OCI-LY7 (cell line): ENCODE data around the gene PYDC1. TPM values are rescaled to one million over a fixed set of nuclear protein-coding genes. Genes with fewer than 3 reads are reported as not detected.

Experiments used
- Bru-seq: library from RNA; stranded (reverse); fragments of 400-500 nt; gene quantifications from one replicate; lab custom pipeline; 2021; lab: Mats Ljungman, UMichigan
- BruChase-seq, 2 experiments: library from RNA; stranded (reverse); fragments of 400-500 nt; gene quantifications; one replicate each; lab custom pipeline; 2021; lab: Mats Ljungman, UMichigan
- BruUV-seq: library from RNA; stranded (reverse); fragments of 400-500 nt; replicated peaks from 2 replicates; lab custom pipeline; 2021; lab: Mats Ljungman, UMichigan
- CTCF ChIA-PET: fragments of 300-600 bp; sonication (Branson Sonifier 250); formaldehyde crosslinking; loops from one replicate; lab custom pipeline; 2022; ENCODE audit warnings: antibody characterized with exemption; ENCODE audit not compliant: unreplicated experiment; lab: Charles Lee
- POLR2A ChIA-PET: fragments of 300-600 bp; sonication (Branson Sonifier 250); formaldehyde crosslinking; loops from one replicate; lab custom pipeline; 2022; ENCODE audit warnings: antibody characterized with exemption; lab: Charles Lee
- DNase-seq: peaks from one replicate; pipeline ENCODE4 v3.0.0-alpha.2; 2015; ENCODE audit warnings: low spot score
- H2AFZ ChIP-seq: fragments of 200-600 bp; sonication (generic), shearing (Covaris generic); 2 replicates; pipeline ENCODE4 v1.6.1; 2014; ENCODE audit warnings: mild to moderate bottlenecking, antibody characterized with exemption, low read length, moderate library complexity
- H3K27ac ChIP-seq: fragments of 200-600 bp; sonication (generic); 2 replicates; pipeline ENCODE4 v1.5.1; 2014; ENCODE audit warnings: mixed run types, low read depth, mild to moderate bottlenecking, moderate library complexity, low read length, inconsistent platforms; ENCODE audit not compliant: poor library complexity, severe bottlenecking
- H3K36me3 ChIP-seq: fragments of 200-600 bp; sonication (generic); 2 replicates; pipeline ENCODE4 v1.6.1; 2014; ENCODE audit warnings: mild to moderate bottlenecking, antibody characterized with exemption, low read length, moderate library complexity, mixed read lengths; ENCODE audit not compliant: insufficient read depth
- H3K4me1 ChIP-seq: fragments of 200-600 bp; sonication (generic); 2 replicates; pipeline ENCODE4 v1.5.1; 2014; ENCODE audit warnings: mild to moderate bottlenecking, low read length; ENCODE audit not compliant: insufficient read depth, poor library complexity, severe bottlenecking
- H3K4me2 ChIP-seq: fragments of 200-600 bp; sonication (generic); 2 replicates; pipeline ENCODE4 v1.6.1; 2014; ENCODE audit warnings: mild to moderate bottlenecking, low read length
- H3K4me3 ChIP-seq: fragments of 200-600 bp; sonication (generic); 2 replicates; pipeline ENCODE4 v1.5.1; 2014; ENCODE audit warnings: mild to moderate bottlenecking, low read depth, low read length; ENCODE audit not compliant: poor library complexity, severe bottlenecking
- H3K79me2 ChIP-seq: fragments of 200-600 bp; sonication (generic); 2 replicates; pipeline ENCODE4 v1.6.1; 2016; ENCODE audit warnings: low read depth, mild to moderate bottlenecking, low read length, moderate library complexity, mixed read lengths; ENCODE audit not compliant: insufficient read depth
- H3K9me2 ChIP-seq: fragments of 200-600 bp; sonication (generic); 2 replicates; pipeline ENCODE4 v1.6.1; 2016; ENCODE audit warnings: mild to moderate bottlenecking, low read length, mixed read lengths; ENCODE audit not compliant: insufficient read depth
- H3K9me3 ChIP-seq: fragments of 200-600 bp; sonication (generic); 2 replicates; pipeline ENCODE4 v1.6.1; 2014; ENCODE audit warnings: mild to moderate bottlenecking, mixed run types, low read length, mixed read lengths
- H4K20me1 ChIP-seq: fragments of 200-600 bp; sonication (generic); 2 replicates; pipeline ENCODE4 v1.6.1; 2014; ENCODE audit warnings: mild to moderate bottlenecking, antibody characterized with exemption, low read length, moderate library complexity, mixed read lengths; ENCODE audit not compliant: insufficient read depth
- EZH2phosphoT487 ChIP-seq: fragments of 200-600 bp; sonication (generic); IDR thresholded peaks from 2 replicates; pipeline ENCODE4 v1.6.1; 2018; ENCODE audit warnings: low read depth, borderline replicate concordance, mild to moderate bottlenecking, mixed run types, antibody characterized with exemption, low read length, moderate library complexity, mixed read lengths
- intact Hi-C: fragments of 100-400 bp; cut with micrococcal nuclease; formaldehyde crosslinking; loops from one replicate; pipeline ENCODE4 v1.10.0; 2022; ENCODE audit not compliant: unreplicated experiment
- long read RNA-seq: library from polyadenylated mRNA; stranded (forward); transcript quantifications from one replicate; pipeline ENCODE4 v2.0.0, GENCODE V29; 2022
- total RNA-seq, 2 experiments: library from RNA; depleted of rRNA in 1 of 2; stranded (reverse); fragments of >200 nt in 1 of 2; shearing (Covaris generic) in 1 of 2; gene quantifications; 2 replicates each; pipeline ENCODE4 v1.2.3, GENCODE V29; 2014 to 2022
- TF ChIP-seq, protein P1 (sequence below): fragments of 200-600 bp; sonication (generic); conservative IDR thresholded peaks from 2 replicates; pipeline ENCODE4 v1.5.1; 2014; ENCODE audit warnings: mild to moderate bottlenecking, antibody characterized with exemption, low read length, moderate library complexity, mixed read lengths

The PYDC1 gene
- not detected in 2 replicates for total RNA-seq (2014; rRNA removed; shearing (Covaris generic))
- total RNA-seq (2022), result not detected in 2 replicates
- not detected for Bru-seq, nascent RNA
- BruChase-seq, experiment 1, labeled RNA remaining after a 6-hour chase, result not detected
- BruChase-seq, experiment 2, labeled RNA remaining after a 2-hour chase, result not detected
- long read RNA-seq, result 0 reads

DNA sequence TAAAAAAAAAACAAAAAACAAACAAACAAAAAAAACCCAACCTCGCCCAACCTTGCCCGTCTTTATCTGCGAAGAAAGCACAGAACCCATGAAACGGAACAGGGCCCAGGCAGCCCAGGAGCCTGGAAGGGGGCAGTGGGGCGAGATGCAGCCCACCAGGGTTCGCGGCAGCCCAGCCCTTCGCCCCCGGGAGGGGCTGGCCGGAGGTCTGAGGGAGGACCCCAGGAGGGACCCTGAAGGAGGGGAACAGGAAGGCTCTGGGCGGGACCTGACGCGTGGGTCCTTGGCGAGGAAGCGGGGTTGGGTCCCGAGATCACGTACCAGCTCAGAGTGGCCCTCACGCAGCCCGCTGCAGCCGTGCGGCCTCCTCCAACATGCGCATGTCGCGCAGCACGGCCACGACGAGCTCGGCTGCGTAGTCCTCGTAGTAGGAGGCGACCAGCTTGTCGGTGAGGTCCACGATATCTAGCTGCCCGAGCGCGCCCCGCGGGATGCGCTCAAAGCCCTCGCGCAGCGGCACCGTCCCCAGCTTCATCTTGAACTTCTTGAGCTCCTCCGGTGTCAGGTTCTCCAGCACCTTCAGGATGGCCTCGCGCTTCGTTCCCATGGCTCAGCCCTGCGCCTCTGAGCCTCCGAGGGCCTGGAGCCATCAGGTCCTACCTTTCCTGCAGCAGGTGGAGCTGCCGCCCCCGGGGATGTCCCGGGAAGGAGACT is at the start of gene PYDC1:
PYDC1 (minus strand) TSS at position 714 of the 714 bp plus-strand sequence; CDS start at position 607, 107 bp downstream.
- intact Hi-C loops, result no loop called here

GRCh38 chr16:31265329-31266245 is 48.7 kb upstream of the PYDC1 start:
- TF ChIP-seq, protein P1, sequence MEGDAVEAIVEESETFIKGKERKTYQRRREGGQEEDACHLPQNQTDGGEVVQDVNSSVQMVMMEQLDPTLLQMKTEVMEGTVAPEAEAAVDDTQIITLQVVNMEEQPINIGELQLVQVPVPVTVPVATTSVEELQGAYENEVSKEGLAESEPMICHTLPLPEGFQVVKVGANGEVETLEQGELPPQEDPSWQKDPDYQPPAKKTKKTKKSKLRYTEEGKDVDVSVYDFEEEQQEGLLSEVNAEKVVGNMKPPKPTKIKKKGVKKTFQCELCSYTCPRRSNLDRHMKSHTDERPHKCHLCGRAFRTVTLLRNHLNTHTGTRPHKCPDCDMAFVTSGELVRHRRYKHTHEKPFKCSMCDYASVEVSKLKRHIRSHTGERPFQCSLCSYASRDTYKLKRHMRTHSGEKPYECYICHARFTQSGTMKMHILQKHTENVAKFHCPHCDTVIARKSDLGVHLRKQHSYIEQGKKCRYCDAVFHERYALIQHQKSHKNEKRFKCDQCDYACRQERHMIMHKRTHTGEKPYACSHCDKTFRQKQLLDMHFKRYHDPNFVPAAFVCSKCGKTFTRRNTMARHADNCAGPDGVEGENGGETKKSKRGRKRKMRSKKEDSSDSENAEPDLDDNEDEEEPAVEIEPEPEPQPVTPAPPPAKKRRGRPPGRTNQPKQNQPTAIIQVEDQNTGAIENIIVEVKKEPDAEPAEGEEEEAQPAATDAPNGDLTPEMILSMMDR, result no peak
- TF ChIP-seq EZH2phosphoT487, result no peak
- no peaks in the 10 kb centered on the region for H4K20me1 ChIP-seq
- H3K9me2 ChIP-seq, result no peaks in the 10 kb centered on the region
- H3K4me2 ChIP-seq, result no peak overlapping the region
- POLR2A ChIA-PET, result interaction anchor here (0.6 to 0.9 kb wide), 3 partner anchors 68 to 242 kb away, joined by 3 to 4 read pairs (median 4); no protein-coding TSS in a partner anchor
- CTCF ChIA-PET, result interaction anchor here (0.6 to 0.7 kb wide), 2 partner anchors 66 to 431 kb away, joined by 3 read pairs; no protein-coding TSS in a partner anchor
- H2AFZ ChIP-seq, result no peak overlapping the region
- H3K27ac ChIP-seq, result no peak overlapping the region
- no peak for DNase-seq
- H3K79me2 ChIP-seq, result no peaks in the 10 kb centered on the region
- H3K9me3 ChIP-seq, result no peaks in the 10 kb centered on the region
- no peaks in the 10 kb centered on the region for H3K4me1 ChIP-seq
- no peak overlapping the region for H3K4me3 ChIP-seq
- H3K36me3 ChIP-seq, result no peaks in the 10 kb centered on the region
- intact Hi-C loops, result no loop called here
- BruUV-seq, result no TSS peak

More for the DNA sequence above, at the start of gene PYDC1:
- ChIA-PET POLR2A (interaction anchor here (0.5 to 0.9 kb wide), 4 partner anchors 8 to 148 kb away, joined by 3 to 4 read pairs (median 3); no protein-coding TSS in a partner anchor), CTCF (no interaction called here)
- Histone ChIP-seq H3K4me2 (no peak within 1 kb of the TSS), H3K9me3 (no peaks in the 10 kb centered on the region), H3K79me2 (no peaks in the 10 kb centered on the region), H3K27ac (no peak within 1 kb of the TSS), H3K9me2 (no peaks in the 10 kb centered on the region), H3K4me1 (peaks cover 9% of the 10 kb centered on the region), H4K20me1 (no peaks in the 10 kb centered on the region), H3K4me3 (no peak within 1 kb of the TSS), H3K36me3 (no peaks in the 10 kb centered on the region), H2AFZ (no peak within 1 kb of the TSS)
- no peak for DNase-seq
- BruUV-seq, result no TSS peak
- TF ChIP-seq, protein P1, result no peak
- no peak for TF ChIP-seq EZH2phosphoT487
